Endodermal cell (in vitro differentiated cells): ENCODE data around the gene ARHGAP26. TPM values are rescaled to one million over a fixed set of nuclear protein-coding genes. Genes with fewer than 3 reads are reported as not detected.

Experiments
- DNase-seq: peaks from one replicate; pipeline ENCODE4 v3.0.0-alpha.2; 2017
- H3K27ac ChIP-seq: 2 replicates; pipeline ENCODE4 v1.5.1; 2013; ENCODE audit warnings: mild to moderate bottlenecking, low read depth, low read length, moderate library complexity
- H3K27me3 ChIP-seq: 2 replicates; pipeline ENCODE4 v1.6.1; 2013; ENCODE audit warnings: mild to moderate bottlenecking, low read length, moderate library complexity; ENCODE audit not compliant: insufficient read depth, control insufficient read depth, poor library complexity, severe bottlenecking
- H3K36me3 ChIP-seq: 2 replicates; pipeline ENCODE4 v1.7.0; 2013; ENCODE audit warnings: mild to moderate bottlenecking, low read length, moderate library complexity; ENCODE audit not compliant: control insufficient read depth, insufficient read depth
- H3K4me1 ChIP-seq: one replicate; pipeline ENCODE4 v1.7.0; 2013; ENCODE audit warnings: low read length; ENCODE audit not compliant: control insufficient read depth, insufficient read depth
- H3K4me3 ChIP-seq: 2 replicates; pipeline ENCODE4 v1.5.1; 2013; ENCODE audit warnings: mild to moderate bottlenecking, low read length, moderate library complexity
- H3K9ac ChIP-seq: 2 replicates; pipeline ENCODE4 v1.6.1; 2013; ENCODE audit warnings: mild to moderate bottlenecking, low read length, moderate library complexity; ENCODE audit not compliant: poor library complexity, severe bottlenecking; ENCODE audit errors: extremely low read depth
- H3K9me3 ChIP-seq: 2 replicates; pipeline ENCODE4 v1.6.1; 2013; ENCODE audit warnings: mild to moderate bottlenecking, low read length, moderate library complexity; ENCODE audit not compliant: control insufficient read depth
- H3K27ac Mint-ChIP-seq: 2 replicates; pipeline ENCODE4 v1.8.0; 2020; ENCODE audit warnings: mixed read lengths
- H3K27me3 Mint-ChIP-seq: 2 replicates; pipeline ENCODE4 v1.8.0; 2021; ENCODE audit warnings: mild to moderate bottlenecking, mixed read lengths; ENCODE audit not compliant: insufficient read depth
- H3K36me3 Mint-ChIP-seq: 2 replicates; pipeline ENCODE4 v1.8.0; 2020; ENCODE audit warnings: low read depth, mixed read lengths
- H3K4me1 Mint-ChIP-seq: 2 replicates; pipeline ENCODE4 v1.8.0; 2020; ENCODE audit warnings: mixed read lengths
- H3K4me3 Mint-ChIP-seq: 2 replicates; pipeline ENCODE4 v1.8.0; 2020; ENCODE audit warnings: mild to moderate bottlenecking, moderate library complexity, mixed read lengths
- H3K9me3 Mint-ChIP-seq: 2 replicates; pipeline ENCODE4 v1.8.0; 2020; ENCODE audit warnings: mild to moderate bottlenecking, mixed read lengths
- CTCF ChIP-seq: fragments of 200-600 bp; sonication (generic); conservative IDR thresholded peaks from 2 replicates; pipeline ENCODE4 v1.5.0; 2021; ENCODE audit warnings: antibody characterized with exemption, mild to moderate bottlenecking
- WGBS, 2 experiments: methylation state at CpG; one replicate each; pipeline versions ENCODE4 v1.1.5 to v1.1.7; 2013; ENCODE audit warnings: missing lambda C conversion rate in 2 of 2, mixed read lengths in 1 of 2; ENCODE audit not compliant: insufficient coverage in 1 of 2, insufficient read length in 1 of 2; 5-methylcytosine and 5-hydroxymethylcytosine counted together
- total RNA-seq, 2 donors: library from RNA; stranded (reverse); fragmentation: NEBNext Ultra II Directional in 1 of 2; extraction: Animal tissue kit (Norgen Biotek cat#: 25700) in 1 of 2; gene quantifications; 2 replicates in 1 of 2; 3 replicates in 1 of 2; pipeline ENCODE4 v1.2.1, GENCODE V29; 2021

Gene ARHGAP26
- total RNA-seq, 2 donors from 2014 or later: 49.2 to 60.5 TPM

DNA sequence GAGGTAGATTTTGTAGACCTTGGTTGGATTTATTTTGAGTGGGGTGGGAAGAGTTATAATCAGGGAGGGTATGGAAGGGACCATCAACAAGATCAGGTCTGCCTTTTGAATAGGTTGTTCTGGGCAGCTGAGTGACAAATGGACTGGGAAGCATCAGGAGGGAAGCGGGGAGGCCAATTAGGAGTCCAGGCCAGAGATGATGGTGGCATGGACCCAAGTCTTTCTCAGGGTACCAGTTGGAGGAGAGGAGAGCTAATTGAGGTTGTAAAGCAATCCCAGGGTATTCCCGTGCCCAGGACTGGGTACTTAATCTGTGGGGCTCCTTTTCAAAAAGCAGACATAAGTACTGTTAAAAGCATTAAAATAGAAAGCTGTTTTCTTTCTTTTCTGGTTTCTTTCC, 88.9 kb downstream of the ARHGAP26 start:
- Mint-ChIP-seq H3K27me3 (no peaks in the 10 kb centered on the region), H3K9me3 (no peaks in the 10 kb centered on the region), H3K27ac (no peak overlapping the region), H3K4me3 (no peak overlapping the region), H3K4me1 (peaks cover 43% of the 10 kb centered on the region), H3K36me3 (no peaks in the 10 kb centered on the region)
- no peaks in the 10 kb centered on the region for H3K9me3 ChIP-seq
- no peaks in the 10 kb centered on the region for H3K36me3 ChIP-seq
- no peak overlapping the region for H3K27ac ChIP-seq
- no peaks in the 10 kb centered on the region for H3K27me3 ChIP-seq
- TF ChIP-seq CTCF: no peak
- no peak overlapping the region for H3K4me3 ChIP-seq
- WGBS, 2 experiments: 90 to 100% methylated on average over 2 of the region's 2 CpGs
- peaks cover 6% of the 10 kb centered on the region for H3K4me1 ChIP-seq
- no peak for DNase-seq
- H3K9ac ChIP-seq: no peak overlapping the region

GRCh38 chr5:142860270-142860669, 90.1 kb downstream of the ARHGAP26 start:
- no peak for TF ChIP-seq CTCF
- Histone ChIP-seq H3K4me1 (peaks cover 15% of the 10 kb centered on the region), H3K27me3 (no peaks in the 10 kb centered on the region), H3K36me3 (no peaks in the 10 kb centered on the region), H3K9me3 (no peaks in the 10 kb centered on the region), H3K4me3 (no peak overlapping the region), H3K27ac (no peak overlapping the region), H3K9ac (no peak overlapping the region)
- no peak overlapping the region for H3K27ac Mint-ChIP-seq
- 93 to 100% methylated on average over 2 of the region's 2 CpGs for WGBS, 2 experiments
- no peak overlapping the region for H3K4me3 Mint-ChIP-seq
- DNase-seq: no peak
- H3K36me3 Mint-ChIP-seq: no peaks in the 10 kb centered on the region
- no peaks in the 10 kb centered on the region for H3K27me3 Mint-ChIP-seq
- H3K9me3 Mint-ChIP-seq: no peaks in the 10 kb centered on the region
- peaks cover 55% of the 10 kb centered on the region for H3K4me1 Mint-ChIP-seq

DNA sequence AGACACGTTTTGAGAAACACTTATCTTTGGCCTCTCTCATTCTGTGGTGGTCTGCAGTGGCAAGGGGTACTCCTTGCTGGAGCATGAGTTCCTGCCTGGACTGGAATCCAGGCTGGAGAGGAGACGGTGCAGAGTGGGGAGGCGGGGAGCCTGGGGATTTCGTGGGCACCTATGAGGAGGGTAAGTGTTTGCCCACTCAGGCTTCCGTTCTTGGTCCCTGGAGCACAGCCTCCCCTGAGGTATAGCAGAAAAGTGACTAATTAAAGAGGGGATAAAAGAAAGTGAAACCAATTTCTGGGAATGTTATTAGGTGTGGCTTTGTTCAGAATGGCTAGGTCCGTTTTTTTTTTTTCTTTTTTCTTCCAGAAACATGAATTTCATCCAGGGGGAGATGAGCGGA, 90.8 kb downstream of the ARHGAP26 start:
- 83 to 96% methylated on average over 1 to 7 of the region's 7 CpGs for WGBS, 2 experiments
- H3K27ac Mint-ChIP-seq: peak overlapping the region; percentile 14
- no peaks in the 10 kb centered on the region for H3K36me3 Mint-ChIP-seq
- H3K9ac ChIP-seq: no peak overlapping the region
- H3K4me1 ChIP-seq: peaks cover 15% of the 10 kb centered on the region
- no peaks in the 10 kb centered on the region for H3K27me3 ChIP-seq
- no peak overlapping the region for H3K4me3 Mint-ChIP-seq
- no peaks in the 10 kb centered on the region for H3K9me3 Mint-ChIP-seq
- no peak overlapping the region for H3K27ac ChIP-seq
- H3K9me3 ChIP-seq: no peaks in the 10 kb centered on the region
- H3K4me3 ChIP-seq: no peak overlapping the region
- no peaks in the 10 kb centered on the region for H3K36me3 ChIP-seq
- no peaks in the 10 kb centered on the region for H3K27me3 Mint-ChIP-seq
- no peak for TF ChIP-seq CTCF
- H3K4me1 Mint-ChIP-seq: peaks cover 60% of the 10 kb centered on the region
- no peak for DNase-seq
